ENCODE data around the gene SEC14L2.

DNA sequence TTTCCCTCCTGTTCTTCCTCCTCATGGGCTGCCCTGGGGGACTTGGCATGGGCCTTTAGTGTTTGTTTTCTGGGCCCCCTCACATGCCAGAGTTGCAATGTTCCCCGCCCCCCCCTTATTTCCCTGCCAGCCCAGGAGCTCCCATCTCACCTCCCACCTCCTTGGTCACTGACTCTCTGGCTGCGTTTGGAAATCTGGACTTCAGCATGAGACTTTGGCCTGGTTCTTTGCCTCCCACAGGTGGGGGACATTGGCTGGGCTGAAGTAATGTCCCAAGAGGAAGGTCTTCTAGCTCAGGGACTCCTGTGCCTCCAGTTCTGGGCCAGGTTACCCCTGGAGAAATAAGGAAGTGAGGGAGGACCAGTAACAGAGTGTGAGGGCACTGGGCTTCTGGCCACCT, 35.7 kb downstream of the SEC14L2 start:
- TF ChIP-seq TARDBP (IDR thresholded peaks at IDR 0.05) (no peak), SP1 (IDR thresholded peaks at IDR 0.05) (no peak)
- TF ChIP-seq, protein P1, sequence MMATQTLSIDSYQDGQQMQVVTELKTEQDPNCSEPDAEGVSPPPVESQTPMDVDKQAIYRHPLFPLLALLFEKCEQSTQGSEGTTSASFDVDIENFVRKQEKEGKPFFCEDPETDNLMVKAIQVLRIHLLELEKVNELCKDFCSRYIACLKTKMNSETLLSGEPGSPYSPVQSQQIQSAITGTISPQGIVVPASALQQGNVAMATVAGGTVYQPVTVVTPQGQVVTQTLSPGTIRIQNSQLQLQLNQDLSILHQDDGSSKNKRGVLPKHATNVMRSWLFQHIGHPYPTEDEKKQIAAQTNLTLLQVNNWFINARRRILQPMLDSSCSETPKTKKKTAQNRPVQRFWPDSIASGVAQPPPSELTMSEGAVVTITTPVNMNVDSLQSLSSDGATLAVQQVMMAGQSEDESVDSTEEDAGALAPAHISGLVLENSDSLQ (IDR thresholded peaks at IDR 0.05) = no peak

Data from HEK293T (cell line).